MCF 10A (cell line): ENCODE data around the gene SERINC5. TPM values are rescaled to one million over a fixed set of nuclear protein-coding genes. Genes with fewer than 3 reads are reported as not detected.
"Not testable (repeated sequence)": the region's sequence is repeated elsewhere in the genome, so short reads cannot be mapped to it uniquely, and the experiment has no call there.

Experiments used
- BruUV-seq: library from RNA; stranded (reverse); fragments of 400-500 nt; replicated peaks from 2 replicates; lab custom pipeline; 2021; lab: Mats Ljungman, UMichigan
- CTCF ChIA-PET: fragments of 300-600 bp; sonication (Branson Sonifier 250); formaldehyde crosslinking; extraction: SDS; loops from one replicate; lab custom pipeline; 2021; ENCODE audit warnings: antibody characterized with exemption, inconsistent platforms; lab: Yijun Ruan, JAX
- POLR2A ChIA-PET: fragments of 300-600, 350-650 bp; sonication (Branson Sonifier 250); formaldehyde crosslinking; extraction: SDS; loops from one replicate; lab custom pipeline; 2020; ENCODE audit warnings: antibody characterized with exemption, inconsistent platforms; lab: Yijun Ruan, JAX
- DNase-seq: peaks from one replicate; pipeline ENCODE4 v3.0.0-alpha.2; 2018; ENCODE audit not compliant: unreplicated experiment
- H3K27ac Mint-ChIP-seq: one replicate; pipeline ENCODE4 v1.8.0; 2022; ENCODE audit warnings: mild to moderate bottlenecking, low read depth, mixed read lengths; ENCODE audit not compliant: unreplicated experiment
- H3K27me3 Mint-ChIP-seq: one replicate; pipeline ENCODE4 v1.8.0; 2022; ENCODE audit warnings: mixed read lengths; ENCODE audit not compliant: insufficient read depth, unreplicated experiment
- H3K36me3 Mint-ChIP-seq: one replicate; pipeline ENCODE4 v1.8.0; 2022; ENCODE audit warnings: mild to moderate bottlenecking, moderate library complexity, mixed read lengths; ENCODE audit not compliant: insufficient read depth, unreplicated experiment
- H3K4me1 Mint-ChIP-seq: one replicate; pipeline ENCODE4 v1.8.0; 2022; ENCODE audit warnings: mixed read lengths; ENCODE audit not compliant: insufficient read depth, unreplicated experiment
- H3K4me3 Mint-ChIP-seq: one replicate; pipeline ENCODE4 v1.8.0; 2022; ENCODE audit warnings: mild to moderate bottlenecking, moderate library complexity, mixed read lengths; ENCODE audit not compliant: unreplicated experiment
- H3K9me3 Mint-ChIP-seq: one replicate; pipeline ENCODE4 v1.8.0; 2022; ENCODE audit warnings: mixed read lengths; ENCODE audit not compliant: unreplicated experiment
- intact Hi-C: fragments of 100-400 bp; cut with micrococcal nuclease; formaldehyde crosslinking; loops from 2 replicates; pipeline ENCODE4 v1.14.1; 2022
- total RNA-seq: library from RNA; stranded (reverse); gene quantifications from 2 replicates; pipeline ENCODE4 v1.2.3, GENCODE V29; 2022
- TF ChIP-seq, protein P1 (sequence below): fragments of 200-600 bp; IDR thresholded peaks from one replicate; pipeline ENCODE4 v1.8.0; 2022; ENCODE audit warnings: antibody characterized with exemption, mild to moderate bottlenecking; ENCODE audit not compliant: unreplicated experiment

SERINC5 gene
- total RNA-seq, 1 experiment from 2014 or later: 17.1 TPM

DNA sequence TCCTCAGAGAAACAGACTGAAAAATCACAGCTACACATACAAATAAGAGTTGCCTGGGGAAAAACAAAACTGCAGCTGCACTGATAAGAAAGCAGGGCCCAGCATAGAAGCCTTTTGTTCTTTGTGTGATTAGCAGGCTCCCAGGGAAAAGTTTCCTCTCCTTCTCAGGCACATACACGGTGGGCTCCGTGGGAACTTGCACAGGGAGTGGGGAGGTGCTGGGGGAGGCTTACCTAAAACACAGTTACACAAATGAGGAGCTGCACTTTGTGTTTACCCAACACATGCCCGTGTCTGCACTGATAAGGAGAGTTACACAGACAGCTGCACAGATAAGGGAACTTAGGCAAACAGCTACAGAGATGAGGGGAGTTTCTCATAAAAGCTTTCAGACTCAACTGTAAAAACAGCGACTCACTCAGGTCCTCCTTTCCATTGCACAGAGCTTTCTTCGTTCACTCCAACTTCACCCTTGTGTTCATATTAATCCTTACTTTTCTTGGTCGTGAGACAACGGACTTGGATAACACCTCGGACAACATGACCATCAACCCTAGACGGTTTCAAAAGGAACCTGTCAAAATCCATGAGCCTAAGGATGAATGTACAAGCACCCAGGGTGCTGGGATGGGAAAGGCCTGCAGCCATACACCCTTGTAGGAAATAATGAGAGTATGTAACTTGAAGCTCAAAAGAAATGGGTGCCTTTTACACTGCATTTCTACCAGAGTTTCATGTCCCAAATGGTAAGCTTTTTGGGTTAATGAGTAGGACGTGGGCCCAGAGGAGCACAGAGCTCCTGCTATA lies 50.8 kb downstream of the SERINC5 start:
- Mint-ChIP-seq H3K36me3 (no peaks in the 10 kb centered on the region), H3K4me1 (no peaks in the 10 kb centered on the region), H3K9me3 (no peaks in the 10 kb centered on the region), H3K4me3 (no peak overlapping the region), H3K27me3 (no peaks in the 10 kb centered on the region), H3K27ac (no peak overlapping the region)
- no peak for DNase-seq
- ChIA-PET CTCF (interaction anchor here (0.6 kb wide), 1 partner anchor 1373 kb away, joined by 3 read pairs; no protein-coding TSS in a partner anchor), POLR2A (interaction anchor here (1.6 kb wide), 1 partner anchor 42 kb away, joined by 4 read pairs; no protein-coding TSS in a partner anchor)
- intact Hi-C loops: no loop called here
- BruUV-seq: no TSS peak
- TF ChIP-seq, protein P1, sequence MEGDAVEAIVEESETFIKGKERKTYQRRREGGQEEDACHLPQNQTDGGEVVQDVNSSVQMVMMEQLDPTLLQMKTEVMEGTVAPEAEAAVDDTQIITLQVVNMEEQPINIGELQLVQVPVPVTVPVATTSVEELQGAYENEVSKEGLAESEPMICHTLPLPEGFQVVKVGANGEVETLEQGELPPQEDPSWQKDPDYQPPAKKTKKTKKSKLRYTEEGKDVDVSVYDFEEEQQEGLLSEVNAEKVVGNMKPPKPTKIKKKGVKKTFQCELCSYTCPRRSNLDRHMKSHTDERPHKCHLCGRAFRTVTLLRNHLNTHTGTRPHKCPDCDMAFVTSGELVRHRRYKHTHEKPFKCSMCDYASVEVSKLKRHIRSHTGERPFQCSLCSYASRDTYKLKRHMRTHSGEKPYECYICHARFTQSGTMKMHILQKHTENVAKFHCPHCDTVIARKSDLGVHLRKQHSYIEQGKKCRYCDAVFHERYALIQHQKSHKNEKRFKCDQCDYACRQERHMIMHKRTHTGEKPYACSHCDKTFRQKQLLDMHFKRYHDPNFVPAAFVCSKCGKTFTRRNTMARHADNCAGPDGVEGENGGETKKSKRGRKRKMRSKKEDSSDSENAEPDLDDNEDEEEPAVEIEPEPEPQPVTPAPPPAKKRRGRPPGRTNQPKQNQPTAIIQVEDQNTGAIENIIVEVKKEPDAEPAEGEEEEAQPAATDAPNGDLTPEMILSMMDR: no peak

DNA sequence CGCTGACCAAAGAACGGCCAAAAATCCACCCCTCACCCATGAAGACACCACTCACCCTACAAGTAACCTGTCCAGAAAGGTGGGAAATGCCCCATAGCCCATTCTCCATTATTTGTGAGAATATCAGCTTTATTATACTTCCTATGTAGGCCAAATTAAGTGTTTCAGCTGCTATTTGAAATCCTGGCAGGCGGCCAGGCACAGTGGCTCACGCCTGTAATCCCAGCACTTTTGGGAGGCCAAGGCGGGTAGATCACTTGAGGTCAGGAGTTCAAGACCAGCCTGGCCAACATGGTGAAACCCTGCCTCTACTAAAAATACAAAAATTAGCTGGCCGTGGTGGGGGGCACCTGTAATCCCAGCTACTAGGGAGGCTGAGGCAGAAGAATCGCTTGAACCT lies 54.1 kb downstream of the SERINC5 start:
- H3K4me1 Mint-ChIP-seq, H3K9me3 Mint-ChIP-seq, H3K27me3 Mint-ChIP-seq, H3K27ac Mint-ChIP-seq, DNase-seq, intact Hi-C loops, H3K4me3 Mint-ChIP-seq, BruUV-seq, H3K36me3 Mint-ChIP-seq: not testable (repeated sequence)
- ChIA-PET CTCF (interaction anchor here (0.7 kb wide), 1 partner anchor 691 kb away, joined by 3 read pairs; no protein-coding TSS in a partner anchor), POLR2A (interaction anchor here (1.1 kb wide), 1 partner anchor 14 kb away, joined by 3 read pairs; no protein-coding TSS in a partner anchor)

DNA sequence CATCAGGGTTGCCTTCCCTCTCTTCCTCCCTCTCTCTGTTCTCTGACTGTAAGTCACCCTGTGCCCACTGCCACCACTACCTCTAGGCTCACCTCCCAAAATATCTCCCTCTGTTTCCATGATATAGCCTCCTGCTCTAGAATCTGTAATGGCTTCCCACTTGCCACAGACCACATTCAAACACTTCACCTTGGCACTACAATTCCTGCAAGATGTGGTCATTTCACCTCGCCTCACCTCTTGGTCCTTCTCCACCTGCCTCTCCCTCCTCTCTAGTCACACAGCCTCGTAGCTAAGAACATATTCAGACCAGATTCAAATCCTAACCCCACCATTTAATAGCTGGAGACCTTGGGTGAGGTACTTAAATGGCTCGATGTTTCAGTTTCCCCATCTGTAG lies 56.9 kb downstream of the SERINC5 start:
- no peak for DNase-seq
- CTCF ChIA-PET: interaction anchor here (1.2 kb wide), 1 partner anchor 116 kb away, joined by 4 read pairs; no protein-coding TSS in a partner anchor
- Mint-ChIP-seq H3K36me3 (peaks cover 10% of the 10 kb centered on the region), H3K27me3 (no peaks in the 10 kb centered on the region), H3K4me3 (no peak overlapping the region), H3K9me3 (no peaks in the 10 kb centered on the region), H3K27ac (no peak overlapping the region), H3K4me1 (peaks cover 4% of the 10 kb centered on the region)
- intact Hi-C loops: no loop called here
- POLR2A ChIA-PET: interaction anchor here (0.5 kb wide), 1 partner anchor 119 kb away, joined by 3 read pairs; no protein-coding TSS in a partner anchor
- TF ChIP-seq, protein P1: no peak
- BruUV-seq: no TSS peak

DNA sequence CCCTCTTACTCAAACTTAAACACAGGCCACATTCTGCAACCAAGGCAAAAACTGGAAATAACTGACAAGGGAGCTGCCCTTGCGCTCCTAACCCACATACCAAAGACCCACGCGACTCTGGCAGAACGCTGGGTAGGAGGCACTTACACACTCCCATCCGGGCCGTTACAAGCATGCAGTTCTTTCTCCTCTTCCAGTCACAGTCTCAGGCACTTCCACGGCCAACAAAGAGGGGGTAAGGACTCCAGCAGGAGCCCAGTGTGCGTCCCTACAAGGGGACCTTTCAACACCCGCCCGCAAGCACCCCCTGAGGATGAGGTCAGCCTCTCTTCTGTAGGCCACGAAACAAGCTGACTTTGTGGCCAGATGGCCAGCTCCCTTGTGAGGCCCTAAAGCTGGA lies 57.4 kb downstream of the SERINC5 start:
- H3K36me3 Mint-ChIP-seq: peaks cover 10% of the 10 kb centered on the region
- no peak overlapping the region for H3K27ac Mint-ChIP-seq
- H3K4me1 Mint-ChIP-seq: peaks cover 4% of the 10 kb centered on the region
- TF ChIP-seq, protein P1: no peak
- CTCF ChIA-PET: interaction anchor here (0.6 kb wide), 1 partner anchor 41 kb away, joined by 3 read pairs; no protein-coding TSS in a partner anchor
- intact Hi-C loops: no loop called here
- no peaks in the 10 kb centered on the region for H3K9me3 Mint-ChIP-seq
- no TSS peak for BruUV-seq
- no peaks in the 10 kb centered on the region for H3K27me3 Mint-ChIP-seq
- no peak overlapping the region for H3K4me3 Mint-ChIP-seq
- no peak for DNase-seq
- POLR2A ChIA-PET: interaction anchor here (0.5 kb wide), 1 partner anchor 118 kb away, joined by 3 read pairs; no protein-coding TSS in a partner anchor
